ENCODE data around the gene MAPK12. TPM values are rescaled to one million over a fixed set of nuclear protein-coding genes. Genes with fewer than 3 reads are reported as not detected.

Gene MAPK12
- total RNA-seq, 2 donors from 2014 or later: 3.9 to 4.6 TPM

DNA sequence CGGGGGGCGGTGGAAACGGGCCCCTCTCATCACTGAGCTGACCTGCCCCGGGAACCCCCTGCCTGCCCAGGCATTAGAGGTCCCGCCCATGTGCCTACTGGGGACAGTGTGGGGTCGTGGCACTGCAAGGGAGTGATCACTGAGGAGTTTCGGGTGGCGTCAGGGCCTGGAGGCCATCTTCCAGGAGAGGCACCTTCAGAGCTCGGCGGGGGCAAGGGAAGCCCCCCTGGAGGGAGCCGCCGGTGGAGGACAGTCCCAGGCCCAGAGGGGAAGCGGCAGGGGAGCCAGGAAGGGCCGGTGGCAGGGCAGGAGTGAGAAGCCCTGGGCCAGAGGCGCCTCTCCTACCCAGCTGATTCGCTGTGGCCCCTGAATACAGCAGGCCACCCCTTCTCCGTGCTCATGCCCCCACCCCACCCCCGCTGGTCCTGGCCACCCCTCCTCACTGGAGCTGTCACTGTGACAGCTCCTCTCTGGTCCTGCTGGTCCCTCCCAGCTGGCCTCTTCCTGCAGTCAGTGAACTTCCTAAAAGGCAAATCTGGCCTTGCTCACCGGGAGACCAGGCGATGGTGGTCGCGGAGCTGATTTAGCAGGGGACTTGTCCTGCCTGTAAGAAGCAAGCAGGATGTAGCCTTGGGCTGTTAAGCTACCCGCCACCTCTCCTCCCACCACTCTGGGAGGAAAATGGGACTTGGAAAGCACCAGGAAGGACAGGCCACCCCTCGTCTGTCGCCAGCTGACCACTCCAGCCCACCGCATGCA, 10.7 kb upstream of the MAPK12 start:
- 52 to 57% methylated on average over 14 to 22 of the region's 26 CpGs for WGBS, 2 donors
- Histone ChIP-seq H3K27me3 (no peaks in the 10 kb centered on the region), H3K9me3 (no peaks in the 10 kb centered on the region), H3K27ac (no peak overlapping the region), H3K4me1 (peaks cover 47% of the 10 kb centered on the region), H3K4me3 (no peak overlapping the region), H3K36me3 (replicated peaks in 1 of 2; ENCODE audit: insufficient read depth in 1 of 2, low read depth in 2 of 2) (peaks cover 0 to 4% of the 10 kb centered on the region in 2 donors)
- TF ChIP-seq, protein P1, sequence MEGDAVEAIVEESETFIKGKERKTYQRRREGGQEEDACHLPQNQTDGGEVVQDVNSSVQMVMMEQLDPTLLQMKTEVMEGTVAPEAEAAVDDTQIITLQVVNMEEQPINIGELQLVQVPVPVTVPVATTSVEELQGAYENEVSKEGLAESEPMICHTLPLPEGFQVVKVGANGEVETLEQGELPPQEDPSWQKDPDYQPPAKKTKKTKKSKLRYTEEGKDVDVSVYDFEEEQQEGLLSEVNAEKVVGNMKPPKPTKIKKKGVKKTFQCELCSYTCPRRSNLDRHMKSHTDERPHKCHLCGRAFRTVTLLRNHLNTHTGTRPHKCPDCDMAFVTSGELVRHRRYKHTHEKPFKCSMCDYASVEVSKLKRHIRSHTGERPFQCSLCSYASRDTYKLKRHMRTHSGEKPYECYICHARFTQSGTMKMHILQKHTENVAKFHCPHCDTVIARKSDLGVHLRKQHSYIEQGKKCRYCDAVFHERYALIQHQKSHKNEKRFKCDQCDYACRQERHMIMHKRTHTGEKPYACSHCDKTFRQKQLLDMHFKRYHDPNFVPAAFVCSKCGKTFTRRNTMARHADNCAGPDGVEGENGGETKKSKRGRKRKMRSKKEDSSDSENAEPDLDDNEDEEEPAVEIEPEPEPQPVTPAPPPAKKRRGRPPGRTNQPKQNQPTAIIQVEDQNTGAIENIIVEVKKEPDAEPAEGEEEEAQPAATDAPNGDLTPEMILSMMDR (IDR thresholded peaks at IDR 0.05): no peak
- no peak for TF ChIP-seq POLR2A (IDR thresholded peaks at IDR 0.05)
- DNase-seq (no peak), ATAC-seq (no peak)
- intact Hi-C loops (cut with DNase I): no loop called here

DNA sequence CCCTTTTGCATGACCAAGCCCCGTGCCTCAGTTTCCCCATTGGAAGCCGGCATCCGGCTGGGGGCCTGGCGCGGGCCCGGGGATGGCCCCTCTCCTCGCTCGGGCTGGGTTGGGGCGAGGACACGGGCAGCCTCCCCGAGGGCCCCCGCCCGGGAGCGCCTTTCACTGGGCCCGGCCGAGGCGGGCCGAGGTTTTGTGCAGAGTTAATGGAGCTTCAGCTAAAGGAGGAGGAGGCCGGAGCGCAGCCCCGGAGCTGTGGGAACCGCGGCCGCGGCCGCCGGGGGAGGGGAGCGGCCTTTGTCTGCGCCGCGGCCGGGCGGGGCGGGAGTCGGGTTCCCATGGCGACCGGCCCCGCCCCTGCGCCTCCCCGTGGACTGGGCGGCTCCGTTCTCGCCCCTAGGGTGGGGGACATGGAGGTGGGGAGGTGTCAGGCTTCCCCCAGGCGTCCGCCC, 10.1 kb upstream of the MAPK12 start:
- H3K27me3 ChIP-seq: no peaks in the 10 kb centered on the region
- TF ChIP-seq POLR2A (IDR thresholded peaks at IDR 0.05): no peak
- TF ChIP-seq, protein P1 (IDR thresholded peaks at IDR 0.05): no peak
- peak; percentile 51 to 66 (median 56) for DNase-seq
- H3K9me3 ChIP-seq: no peaks in the 10 kb centered on the region
- ATAC-seq: peak; percentile 31
- no peak overlapping the region for H3K27ac ChIP-seq
- peaks cover 0 to 4% of the 10 kb centered on the region in 2 donors for H3K36me3 ChIP-seq (replicated peaks in 1 of 2; ENCODE audit: insufficient read depth in 1 of 2, low read depth in 2 of 2)
- H3K4me3 ChIP-seq: no peak overlapping the region
- intact Hi-C loops (cut with DNase I): no loop called here
- peaks cover 52% of the 10 kb centered on the region for H3K4me1 ChIP-seq
- 2% methylated on average over 45 of the region's 45 CpGs; no CpG with 5 or more reads in 1 of the 2 donors for WGBS, 2 donors

GRCh38 chr22:50270666-50271394, 9.3 kb upstream of the MAPK12 start:
- Histone ChIP-seq H3K9me3 (no peaks in the 10 kb centered on the region), H3K4me3 (peak overlapping the region in 1 of 2 donors; percentile 3), H3K36me3 (replicated peaks in 1 of 2; ENCODE audit: insufficient read depth in 1 of 2, low read depth in 2 of 2) (peaks cover 0 to 1% of the 10 kb centered on the region in 2 donors), H3K4me1 (peaks cover 52% of the 10 kb centered on the region), H3K27ac (peak overlapping the region in 2 of 4 donors; percentile 28 to 42), H3K27me3 (no peaks in the 10 kb centered on the region)
- TF ChIP-seq POLR2A (IDR thresholded peaks at IDR 0.05): no peak
- TF ChIP-seq, protein P1 (IDR thresholded peaks at IDR 0.05): no peak
- intact Hi-C loops (cut with DNase I): no loop called here
- DNase-seq (peak; percentile 72 to 78 (median 75)), ATAC-seq (peak; percentile 63)
- 3% methylated on average over 32 to 45 of the region's 53 CpGs for WGBS, 2 donors

GRCh38 chr22:50269970-50270665, 8.6 kb upstream of the MAPK12 start, which contains the start of gene MAPK11:
TSS of gene MAPK11 (minus strand) at chr22:50270380. CDS start at chr22:50270292, 88 bp downstream.
- peak within 1 kb of the TSS in 1 of 2 donors; percentile 3 for H3K4me3 ChIP-seq
- no peaks in the 10 kb centered on the region for H3K36me3 ChIP-seq (replicated peaks in 1 of 2; ENCODE audit: insufficient read depth in 1 of 2, low read depth in 2 of 2)
- ATAC-seq (peak; percentile 46), DNase-seq (peak in 2 of 4 donors; percentile 43 to 45)
- H3K27me3 ChIP-seq: no peaks in the 10 kb centered on the region
- peaks cover 52% of the 10 kb centered on the region for H3K4me1 ChIP-seq
- intact Hi-C loops (cut with DNase I): loop anchor here (5.0 kb wide), 1 partner anchor 62 kb away; no protein-coding TSS in a partner anchor
- H3K9me3 ChIP-seq: no peaks in the 10 kb centered on the region
- 1 to 2% methylated on average over 11 to 76 of the region's 92 CpGs for WGBS, 2 donors
- no peak for TF ChIP-seq POLR2A (IDR thresholded peaks at IDR 0.05)
- TF ChIP-seq, protein P1 (IDR thresholded peaks at IDR 0.05): no peak
- H3K27ac ChIP-seq: peak within 1 kb of the TSS in 2 of 4 donors; percentile 28 to 44
